ENCODE measurements around the gene TFPI.
"Not testable (repeated sequence)": the region's sequence is repeated elsewhere in the genome, so short reads cannot be mapped to it uniquely, and the experiment has no call there.

The TFPI gene

GRCh38 chr2:187527262-187527661, 27.0 kb downstream of the TFPI start:
- no peak for DNase-seq (ENCODE audit: low spot score)

GRCh38 chr2:187526792-187527191, 27.4 kb downstream of the TFPI start:
- no peak for DNase-seq (ENCODE audit: low spot score)

- no peak for DNase-seq (ENCODE audit: low spot score)
Measured at GRCh38 chr2:187525163-187525900, 28.9 kb downstream of the TFPI start.

- no peak for DNase-seq (ENCODE audit: low spot score)
Measured at GRCh38 chr2:187523325-187523724, 30.9 kb downstream of the TFPI start.

- no peak for DNase-seq (ENCODE audit: low spot score)
Measured at GRCh38 chr2:187520121-187520624, 34.1 kb downstream of the TFPI start.

GRCh38 chr2:187519419-187520120, 34.7 kb downstream of the TFPI start:
- DNase-seq (ENCODE audit: low spot score): no peak

- not testable (repeated sequence) for DNase-seq (ENCODE audit: low spot score)
Measured at GRCh38 chr2:187517750-187518361, 36.4 kb downstream of the TFPI start.

- DNase-seq (ENCODE audit: low spot score): not testable (repeated sequence)
Measured at GRCh38 chr2:187516630-187517510, 37.4 kb downstream of the TFPI start.

GRCh38 chr2:187514930-187515329, 39.3 kb downstream of the TFPI start:
- DNase-seq (ENCODE audit: low spot score): no peak

GRCh38 chr2:187514235-187514829, 39.9 kb downstream of the TFPI start:
- DNase-seq (ENCODE audit: low spot score): not testable (repeated sequence)

GRCh38 chr2:187513460-187514234, 40.6 kb downstream of the TFPI start:
- not testable (repeated sequence) for DNase-seq (ENCODE audit: low spot score)

GRCh38 chr2:187511356-187512315, 42.6 kb downstream of the TFPI start:
- DNase-seq (ENCODE audit: low spot score): no peak

GRCh38 chr2:187510419-187511355, 43.5 kb downstream of the TFPI start:
- not testable (repeated sequence) for DNase-seq (ENCODE audit: low spot score)

GRCh38 chr2:187509667-187510417, 44.4 kb downstream of the TFPI start:
- DNase-seq (ENCODE audit: low spot score): no peak

- no peak for DNase-seq (ENCODE audit: low spot score)
Measured at GRCh38 chr2:187506416-187506815, 47.8 kb downstream of the TFPI start.

- no peak for DNase-seq (ENCODE audit: low spot score)
Measured at GRCh38 chr2:187505065-187505672, 49.1 kb downstream of the TFPI start.

- no peak for DNase-seq (ENCODE audit: low spot score)
Measured at GRCh38 chr2:187504312-187504921, 49.8 kb downstream of the TFPI start.
